ENCODE results near the gene CBLN3. TPM values are rescaled to one million over a fixed set of nuclear protein-coding genes. Genes with fewer than 3 reads are reported as not detected.

Gene CBLN3
- polyA plus RNA-seq, 1 donor from 2014 or later = not detected

DNA sequence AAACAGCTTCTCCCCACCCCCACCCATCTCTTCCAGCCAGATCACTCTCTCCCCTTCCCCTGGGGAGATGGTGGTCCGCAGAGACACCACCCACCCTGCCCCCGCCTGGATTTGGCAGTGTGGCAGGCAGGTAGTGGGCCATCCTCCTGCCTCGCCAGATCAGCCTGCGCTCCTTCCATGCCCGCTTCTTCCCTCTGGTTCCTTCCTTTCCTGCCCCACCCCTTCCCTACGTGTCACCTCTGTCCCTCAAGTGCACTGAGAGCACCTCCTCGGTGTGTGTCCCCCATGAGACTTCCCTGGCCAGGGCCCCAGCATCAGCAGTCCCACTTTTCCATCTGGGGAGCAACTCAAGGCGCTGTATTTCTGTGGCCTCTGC is 30.0 kb downstream of the CBLN3 start:
- Histone ChIP-seq H3K27me3 (ENCODE audit: insufficient read depth, low read depth, low read length) (peaks cover 3% of the 10 kb centered on the region), H3K9me2 (ENCODE audit: insufficient read depth, low read length) (no peaks in the 10 kb centered on the region), H2AFZ (ENCODE audit: low read depth, low read length) (peak overlapping the region; percentile 91), H3K4me3 (ENCODE audit: low read length) (peak overlapping the region; percentile 82), H3K79me2 (replicated peaks; ENCODE audit: insufficient read depth, low read length) (peaks cover 11% of the 10 kb centered on the region), H4K20me1 (ENCODE audit: insufficient read depth) (no peaks in the 10 kb centered on the region), H3F3A (ENCODE audit: insufficient read depth, low read length, poor library complexity, severe bottlenecking) (no peaks in the 10 kb centered on the region), H3K27ac (ENCODE audit: low read length) (no peak overlapping the region), H3K9me3 (ENCODE audit: low read length) (no peaks in the 10 kb centered on the region), H3K36me3 (ENCODE audit: insufficient read depth, low read length) (no peaks in the 10 kb centered on the region), H3K4me2 (ENCODE audit: low read length) (peak overlapping the region; percentile 92), H3K9ac (ENCODE audit: low read length) (peak overlapping the region; percentile 76)
- TF ChIP-seq SMC3 (conservative IDR thresholded peaks at IDR 0.05; ENCODE audit: poor library complexity) (no peak), TAF1 (IDR thresholded peaks at IDR 0.05; ENCODE audit: low read depth) (no peak), RAD21 (conservative IDR thresholded peaks at IDR 0.05) (no peak), MXI1 (conservative IDR thresholded peaks at IDR 0.05; ENCODE audit: poor library complexity, severe bottlenecking) (no peak), EZH2 (IDR thresholded peaks at IDR 0.05; ENCODE audit: borderline replicate concordance, insufficient read depth, low read length, poor library complexity, severe bottlenecking) (no peak), POLR2AphosphoS5 (IDR thresholded peaks at IDR 0.05) (no peak), EP300 (conservative IDR thresholded peaks at IDR 0.05; ENCODE audit: poor library complexity, severe bottlenecking) (no peak)
- TF ChIP-seq, protein P1, sequence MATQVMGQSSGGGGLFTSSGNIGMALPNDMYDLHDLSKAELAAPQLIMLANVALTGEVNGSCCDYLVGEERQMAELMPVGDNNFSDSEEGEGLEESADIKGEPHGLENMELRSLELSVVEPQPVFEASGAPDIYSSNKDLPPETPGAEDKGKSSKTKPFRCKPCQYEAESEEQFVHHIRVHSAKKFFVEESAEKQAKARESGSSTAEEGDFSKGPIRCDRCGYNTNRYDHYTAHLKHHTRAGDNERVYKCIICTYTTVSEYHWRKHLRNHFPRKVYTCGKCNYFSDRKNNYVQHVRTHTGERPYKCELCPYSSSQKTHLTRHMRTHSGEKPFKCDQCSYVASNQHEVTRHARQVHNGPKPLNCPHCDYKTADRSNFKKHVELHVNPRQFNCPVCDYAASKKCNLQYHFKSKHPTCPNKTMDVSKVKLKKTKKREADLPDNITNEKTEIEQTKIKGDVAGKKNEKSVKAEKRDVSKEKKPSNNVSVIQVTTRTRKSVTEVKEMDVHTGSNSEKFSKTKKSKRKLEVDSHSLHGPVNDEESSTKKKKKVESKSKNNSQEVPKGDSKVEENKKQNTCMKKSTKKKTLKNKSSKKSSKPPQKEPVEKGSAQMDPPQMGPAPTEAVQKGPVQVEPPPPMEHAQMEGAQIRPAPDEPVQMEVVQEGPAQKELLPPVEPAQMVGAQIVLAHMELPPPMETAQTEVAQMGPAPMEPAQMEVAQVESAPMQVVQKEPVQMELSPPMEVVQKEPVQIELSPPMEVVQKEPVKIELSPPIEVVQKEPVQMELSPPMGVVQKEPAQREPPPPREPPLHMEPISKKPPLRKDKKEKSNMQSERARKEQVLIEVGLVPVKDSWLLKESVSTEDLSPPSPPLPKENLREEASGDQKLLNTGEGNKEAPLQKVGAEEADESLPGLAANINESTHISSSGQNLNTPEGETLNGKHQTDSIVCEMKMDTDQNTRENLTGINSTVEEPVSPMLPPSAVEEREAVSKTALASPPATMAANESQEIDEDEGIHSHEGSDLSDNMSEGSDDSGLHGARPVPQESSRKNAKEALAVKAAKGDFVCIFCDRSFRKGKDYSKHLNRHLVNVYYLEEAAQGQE (IDR thresholded peaks at IDR 0.05; ENCODE audit: borderline replicate concordance) = no peak
- TF ChIP-seq, protein P2, sequence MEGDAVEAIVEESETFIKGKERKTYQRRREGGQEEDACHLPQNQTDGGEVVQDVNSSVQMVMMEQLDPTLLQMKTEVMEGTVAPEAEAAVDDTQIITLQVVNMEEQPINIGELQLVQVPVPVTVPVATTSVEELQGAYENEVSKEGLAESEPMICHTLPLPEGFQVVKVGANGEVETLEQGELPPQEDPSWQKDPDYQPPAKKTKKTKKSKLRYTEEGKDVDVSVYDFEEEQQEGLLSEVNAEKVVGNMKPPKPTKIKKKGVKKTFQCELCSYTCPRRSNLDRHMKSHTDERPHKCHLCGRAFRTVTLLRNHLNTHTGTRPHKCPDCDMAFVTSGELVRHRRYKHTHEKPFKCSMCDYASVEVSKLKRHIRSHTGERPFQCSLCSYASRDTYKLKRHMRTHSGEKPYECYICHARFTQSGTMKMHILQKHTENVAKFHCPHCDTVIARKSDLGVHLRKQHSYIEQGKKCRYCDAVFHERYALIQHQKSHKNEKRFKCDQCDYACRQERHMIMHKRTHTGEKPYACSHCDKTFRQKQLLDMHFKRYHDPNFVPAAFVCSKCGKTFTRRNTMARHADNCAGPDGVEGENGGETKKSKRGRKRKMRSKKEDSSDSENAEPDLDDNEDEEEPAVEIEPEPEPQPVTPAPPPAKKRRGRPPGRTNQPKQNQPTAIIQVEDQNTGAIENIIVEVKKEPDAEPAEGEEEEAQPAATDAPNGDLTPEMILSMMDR (IDR thresholded peaks at IDR 0.05; ENCODE audit: poor library complexity, severe bottlenecking) = no peak

DNA sequence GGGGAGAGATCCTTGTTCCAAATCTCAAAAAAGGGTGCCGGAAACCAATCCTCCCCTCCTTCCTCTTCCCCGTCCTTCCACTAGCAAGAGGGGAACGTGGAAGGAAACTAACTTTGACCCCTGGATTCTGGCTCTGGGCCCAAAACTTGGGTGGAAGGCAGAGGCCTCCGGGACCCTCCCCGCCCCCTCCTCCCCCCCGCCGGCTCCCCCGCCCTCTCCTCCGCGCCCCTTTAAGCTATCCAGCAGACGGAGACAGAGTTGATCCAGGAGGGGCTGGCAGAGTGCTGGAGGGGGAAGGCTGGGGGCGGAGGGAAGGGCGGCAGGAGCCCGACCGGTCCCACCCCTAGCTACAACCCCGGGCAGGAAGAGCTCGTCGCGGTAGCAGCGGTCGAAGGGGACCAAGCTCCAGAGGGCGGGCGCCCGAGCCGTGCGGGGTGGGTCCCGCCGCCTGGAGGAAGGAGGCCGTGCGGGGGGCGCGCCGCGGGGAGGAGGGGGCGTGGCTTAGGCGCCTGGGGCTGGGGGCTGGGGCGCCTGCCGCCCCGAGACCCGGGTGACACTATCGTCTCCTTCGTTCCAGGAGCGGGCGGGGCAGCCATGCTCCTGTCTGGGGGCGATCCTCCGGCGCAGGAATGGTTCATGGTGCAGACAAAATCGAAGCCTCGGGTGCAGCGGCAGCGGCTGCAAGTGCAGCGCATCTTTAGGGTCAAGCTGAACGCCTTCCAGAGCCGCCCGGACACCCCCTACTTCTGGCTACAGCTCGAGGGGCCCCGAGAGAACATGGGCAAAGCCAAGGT is 30.6 kb downstream of the CBLN3 start, which contains the start of gene NYNRIN:
Gene NYNRIN, plus strand, starts transcription at position 351 of the 794 bp plus-strand sequence. Its CDS starts 244 bp downstream, at position 595.
- Histone ChIP-seq H3K9ac (ENCODE audit: low read length) (peak within 1 kb of the TSS; percentile 76), H3K4me3 (ENCODE audit: low read length) (peak within 1 kb of the TSS; percentile 82), H2AFZ (ENCODE audit: low read depth, low read length) (peak within 1 kb of the TSS; percentile 91)

More for the DNA sequence above, 30.6 kb downstream of the CBLN3 start, which contains the start of gene NYNRIN:
- peak within 1 kb of the TSS; percentile 92 for H3K4me2 ChIP-seq (ENCODE audit: low read length)
- H3K27ac ChIP-seq (ENCODE audit: low read length) = no peak within 1 kb of the TSS
- peaks cover 11% of the 10 kb centered on the region for H3K79me2 ChIP-seq (replicated peaks; ENCODE audit: insufficient read depth, low read length)
- no peaks in the 10 kb centered on the region for H3F3A ChIP-seq (ENCODE audit: insufficient read depth, low read length, poor library complexity, severe bottlenecking)
- H3K36me3 ChIP-seq (ENCODE audit: insufficient read depth, low read length) = no peaks in the 10 kb centered on the region
- H3K9me2 ChIP-seq (ENCODE audit: insufficient read depth, low read length) = no peaks in the 10 kb centered on the region
- H3K27me3 ChIP-seq (ENCODE audit: insufficient read depth, low read depth, low read length) = peaks cover 3% of the 10 kb centered on the region
- no peaks in the 10 kb centered on the region for H3K9me3 ChIP-seq (ENCODE audit: low read length)
- peak; percentile 25 for TF ChIP-seq POLR2AphosphoS5 (IDR thresholded peaks at IDR 0.05)
- peak; percentile 18 for TF ChIP-seq MXI1 (conservative IDR thresholded peaks at IDR 0.05; ENCODE audit: poor library complexity, severe bottlenecking)
- TF ChIP-seq SMC3 (conservative IDR thresholded peaks at IDR 0.05; ENCODE audit: poor library complexity) = no peak
- no peak for TF ChIP-seq EP300 (conservative IDR thresholded peaks at IDR 0.05; ENCODE audit: poor library complexity, severe bottlenecking)
- TF ChIP-seq EZH2 (IDR thresholded peaks at IDR 0.05; ENCODE audit: borderline replicate concordance, insufficient read depth, low read length, poor library complexity, severe bottlenecking) = no peak
- TF ChIP-seq, protein P2 (IDR thresholded peaks at IDR 0.05; ENCODE audit: poor library complexity, severe bottlenecking) = no peak
- TF ChIP-seq, protein P1 (IDR thresholded peaks at IDR 0.05; ENCODE audit: borderline replicate concordance) = no peak
- peak; percentile 64 for TF ChIP-seq TAF1 (IDR thresholded peaks at IDR 0.05; ENCODE audit: low read depth)
- no peak for TF ChIP-seq RAD21 (conservative IDR thresholded peaks at IDR 0.05)
- H4K20me1 ChIP-seq (ENCODE audit: insufficient read depth) = no peaks in the 10 kb centered on the region
